Measurements from ENCODE around the gene NT5C1B. TPM values are rescaled to one million over a fixed set of nuclear protein-coding genes. Genes with fewer than 3 reads are reported as not detected.

NT5C1B gene
- total and polyA plus RNA-seq, 3 donors from 2014 or later, result 18.0 to 74.9 (median 59.4) TPM

DNA sequence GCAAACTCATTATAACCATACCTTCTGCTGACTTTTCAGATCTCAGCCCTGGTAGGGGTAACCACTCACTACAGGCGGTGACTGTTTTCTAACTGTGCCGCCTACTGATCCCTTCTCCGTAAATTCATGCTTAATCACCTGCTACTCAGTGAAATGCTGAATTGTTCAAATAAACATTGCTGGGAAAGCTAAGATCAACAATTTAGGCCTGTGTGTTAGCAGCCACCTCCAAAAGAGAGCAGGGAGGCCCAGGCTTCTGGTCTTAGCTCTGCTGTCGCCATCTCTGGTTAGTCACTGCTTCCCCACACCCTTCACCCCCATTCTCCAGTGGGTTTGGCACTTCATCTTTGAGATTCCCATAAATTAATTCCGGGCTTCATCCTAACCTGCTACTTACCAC lies 21.8 kb upstream of the NT5C1B start:
- Histone ChIP-seq H3K27me3 (no peaks in the 10 kb centered on the region), H3K4me1 (no peaks in the 10 kb centered on the region), H3K36me3 (ENCODE audit: low read depth, missing control alignments) (no peaks in the 10 kb centered on the region), H3K4me3 (no peak overlapping the region), H3K27ac (no peak overlapping the region), H3K9me3 (no peaks in the 10 kb centered on the region)
- intact Hi-C loops (cut with DNase I; ENCODE audit: low total_unique reads), result no loop called here
- TF ChIP-seq, protein P1, sequence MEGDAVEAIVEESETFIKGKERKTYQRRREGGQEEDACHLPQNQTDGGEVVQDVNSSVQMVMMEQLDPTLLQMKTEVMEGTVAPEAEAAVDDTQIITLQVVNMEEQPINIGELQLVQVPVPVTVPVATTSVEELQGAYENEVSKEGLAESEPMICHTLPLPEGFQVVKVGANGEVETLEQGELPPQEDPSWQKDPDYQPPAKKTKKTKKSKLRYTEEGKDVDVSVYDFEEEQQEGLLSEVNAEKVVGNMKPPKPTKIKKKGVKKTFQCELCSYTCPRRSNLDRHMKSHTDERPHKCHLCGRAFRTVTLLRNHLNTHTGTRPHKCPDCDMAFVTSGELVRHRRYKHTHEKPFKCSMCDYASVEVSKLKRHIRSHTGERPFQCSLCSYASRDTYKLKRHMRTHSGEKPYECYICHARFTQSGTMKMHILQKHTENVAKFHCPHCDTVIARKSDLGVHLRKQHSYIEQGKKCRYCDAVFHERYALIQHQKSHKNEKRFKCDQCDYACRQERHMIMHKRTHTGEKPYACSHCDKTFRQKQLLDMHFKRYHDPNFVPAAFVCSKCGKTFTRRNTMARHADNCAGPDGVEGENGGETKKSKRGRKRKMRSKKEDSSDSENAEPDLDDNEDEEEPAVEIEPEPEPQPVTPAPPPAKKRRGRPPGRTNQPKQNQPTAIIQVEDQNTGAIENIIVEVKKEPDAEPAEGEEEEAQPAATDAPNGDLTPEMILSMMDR (IDR thresholded peaks at IDR 0.05), result no peak
- TF ChIP-seq POLR2A (IDR thresholded peaks at IDR 0.05), result no peak
- 94 to 95% methylated on average over 5 of the region's 5 CpGs for WGBS, 2 donors
- DNase-seq, result no peak

DNA sequence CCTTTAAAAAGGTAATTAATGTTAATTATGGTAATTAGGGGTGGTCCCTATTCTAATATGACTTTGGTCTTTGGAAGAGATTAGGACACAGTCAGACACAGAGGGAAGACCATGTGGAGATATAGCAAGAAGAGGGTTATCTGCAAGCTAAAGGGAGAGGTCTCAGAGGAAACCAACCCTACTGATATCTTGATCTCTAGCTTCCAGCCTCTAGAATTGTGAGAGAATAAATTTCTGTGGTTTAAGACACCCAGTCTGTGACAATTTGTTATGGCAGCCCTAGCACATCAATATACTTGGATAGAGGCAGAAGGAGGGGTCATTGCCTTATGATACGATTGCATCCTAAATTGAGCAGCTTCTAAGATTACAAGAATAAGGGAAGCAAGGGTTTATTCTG lies 21.3 kb upstream of the NT5C1B start:
- H3K4me3 ChIP-seq, result no peak overlapping the region
- H3K4me1 ChIP-seq, result no peaks in the 10 kb centered on the region
- no peak overlapping the region for H3K27ac ChIP-seq
- WGBS, 2 donors, result 85 to 100% methylated on average over 1 of the region's 1 CpG
- no peaks in the 10 kb centered on the region for H3K36me3 ChIP-seq (ENCODE audit: low read depth, missing control alignments)
- no peaks in the 10 kb centered on the region for H3K27me3 ChIP-seq
- no peaks in the 10 kb centered on the region for H3K9me3 ChIP-seq
- intact Hi-C loops (cut with DNase I; ENCODE audit: low total_unique reads), result no loop called here
- DNase-seq, result no peak
- TF ChIP-seq, protein P1 (IDR thresholded peaks at IDR 0.05), result no peak

DNA sequence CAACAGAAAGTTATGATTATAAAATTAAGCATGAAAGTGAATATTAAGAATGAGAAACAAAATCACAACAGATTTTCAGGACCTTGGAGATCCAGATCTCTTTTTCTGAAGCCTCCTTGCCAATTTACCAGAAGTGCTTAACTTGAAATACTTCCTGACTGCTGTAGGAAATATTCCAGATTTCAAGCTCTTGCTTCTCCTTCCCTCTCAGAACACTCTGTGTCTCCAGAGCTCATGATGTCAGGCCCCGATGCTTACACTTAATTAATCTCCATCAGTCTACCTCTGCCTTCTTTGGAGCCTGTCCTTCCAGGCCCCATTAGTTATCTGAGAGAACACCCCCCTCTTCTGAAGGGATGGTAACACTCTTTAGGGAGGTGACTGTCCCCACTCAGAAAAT lies 20.7 kb upstream of the NT5C1B start:
- Histone ChIP-seq H3K9me3 (no peaks in the 10 kb centered on the region), H3K27ac (no peak overlapping the region), H3K27me3 (no peaks in the 10 kb centered on the region), H3K4me3 (no peak overlapping the region), H3K36me3 (ENCODE audit: low read depth, missing control alignments) (no peaks in the 10 kb centered on the region), H3K4me1 (no peaks in the 10 kb centered on the region)
- WGBS, 2 donors, result 44 to 59% methylated on average over 1 of the region's 1 CpG
- no peak for DNase-seq
- TF ChIP-seq POLR2A (IDR thresholded peaks at IDR 0.05), result no peak
- TF ChIP-seq, protein P1 (IDR thresholded peaks at IDR 0.05), result no peak
- intact Hi-C loops (cut with DNase I; ENCODE audit: low total_unique reads), result no loop called here

DNA sequence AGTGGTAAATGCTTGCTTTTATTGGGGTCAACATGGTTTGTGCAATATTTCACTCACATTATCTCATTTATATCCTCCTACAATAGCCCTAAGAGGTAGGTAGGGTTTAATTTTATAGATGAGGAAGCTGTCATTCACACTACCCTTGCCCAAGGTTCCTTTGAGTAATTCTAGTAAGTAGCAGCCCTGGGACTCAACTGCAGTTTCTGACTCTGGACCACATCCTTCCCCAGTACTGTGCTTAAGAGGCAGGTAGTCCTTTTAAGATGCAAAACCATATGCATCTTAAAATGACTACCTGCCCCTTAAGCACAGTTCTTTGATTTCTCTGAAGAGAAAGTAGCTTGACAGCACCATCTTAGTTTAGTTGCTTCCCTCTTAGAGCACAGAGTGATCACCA lies 15.7 kb upstream of the NT5C1B start:
- no peaks in the 10 kb centered on the region for H3K27me3 ChIP-seq
- H3K4me1 ChIP-seq, result no peaks in the 10 kb centered on the region
- H3K4me3 ChIP-seq, result no peak overlapping the region
- H3K27ac ChIP-seq, result no peak overlapping the region
- DNase-seq, result no peak
- no peaks in the 10 kb centered on the region for H3K36me3 ChIP-seq (ENCODE audit: low read depth, missing control alignments)
- no peak for TF ChIP-seq POLR2A (IDR thresholded peaks at IDR 0.05)
- TF ChIP-seq, protein P1 (IDR thresholded peaks at IDR 0.05), result no peak
- intact Hi-C loops (cut with DNase I; ENCODE audit: low total_unique reads), result no loop called here
- H3K9me3 ChIP-seq, result no peaks in the 10 kb centered on the region

DNA sequence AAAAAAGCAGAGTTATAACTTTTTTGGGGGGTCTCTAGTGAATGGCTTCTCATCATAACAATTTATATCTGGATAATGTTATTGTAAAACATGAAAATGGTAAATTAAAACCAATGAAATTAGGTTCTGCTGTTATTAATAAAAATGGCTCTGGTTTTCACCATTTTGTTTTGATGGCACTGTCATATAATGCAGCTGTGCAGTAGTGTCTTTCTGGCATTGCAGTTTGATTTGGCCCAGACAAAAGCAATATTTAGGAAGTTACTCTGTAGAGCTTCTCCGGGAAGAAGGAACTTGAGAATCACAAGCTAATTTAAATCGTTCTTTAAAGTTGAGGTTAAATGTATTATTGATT lies 15.1 kb upstream of the NT5C1B start:
- Histone ChIP-seq H3K4me1 (peaks cover 4% of the 10 kb centered on the region), H3K27ac (no peak overlapping the region), H3K9me3 (no peaks in the 10 kb centered on the region), H3K4me3 (no peak overlapping the region), H3K27me3 (no peaks in the 10 kb centered on the region), H3K36me3 (ENCODE audit: low read depth, missing control alignments) (no peaks in the 10 kb centered on the region)
- TF ChIP-seq POLR2A (IDR thresholded peaks at IDR 0.05), result no peak
- TF ChIP-seq, protein P1 (IDR thresholded peaks at IDR 0.05), result no peak
- 72 to 74% methylated on average over 2 of the region's 2 CpGs for WGBS, 2 donors
- no peak for DNase-seq
- intact Hi-C loops (cut with DNase I; ENCODE audit: low total_unique reads), result no loop called here

All from testis (tissue), 3 donors.